Measurements from ENCODE around the gene TBC1D2B.

The TBC1D2B gene

DNA sequence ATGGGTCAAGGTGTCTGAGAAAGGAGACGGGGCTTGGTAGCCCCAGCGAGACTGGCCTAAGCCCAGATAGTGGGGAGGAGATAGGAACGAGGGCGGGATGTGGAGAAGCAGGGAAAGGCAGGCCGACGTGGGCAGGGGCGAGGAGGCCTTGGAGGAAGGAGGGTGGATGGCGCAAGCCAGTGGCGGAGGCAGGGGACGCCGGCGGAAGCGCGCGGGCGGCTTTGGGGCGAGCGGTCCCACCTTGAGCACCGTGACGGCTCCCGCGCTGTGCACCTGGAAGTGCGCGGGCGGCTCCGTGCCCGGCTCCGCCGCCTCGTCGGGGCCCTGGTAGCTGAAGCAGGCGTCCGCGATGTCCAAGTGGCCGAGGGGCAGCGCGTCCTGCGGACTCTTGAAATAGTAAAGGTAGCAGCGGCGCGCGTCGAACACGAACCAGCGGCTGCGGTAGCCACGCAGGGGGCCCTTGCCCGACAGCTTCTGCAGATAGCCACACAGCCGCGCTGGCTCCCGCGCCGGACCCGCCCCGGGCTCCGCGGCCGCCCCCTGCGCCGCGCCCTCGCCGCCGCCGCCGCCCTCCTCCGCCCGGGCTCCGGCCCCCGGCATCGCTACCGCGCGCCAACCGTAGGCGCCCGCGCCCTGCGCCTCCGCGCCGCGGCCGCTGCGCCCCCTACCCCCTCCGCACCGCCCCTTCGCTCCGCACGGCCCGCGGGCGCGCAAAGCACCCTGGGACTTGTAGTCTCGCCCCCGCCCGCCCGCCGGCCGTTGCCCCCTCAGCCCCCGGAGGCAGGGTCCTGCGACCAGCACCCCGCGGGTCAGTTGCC is at the start of gene TBC1D2B:
Gene TBC1D2B (minus strand): TSS at position 659 of the 818 bp plus-strand sequence. CDS start 59 bp downstream, at position 600.
- DNase-seq (ENCODE audit: low read depth in 2 of 2) = peak; percentile 48 to 52

DNA sequence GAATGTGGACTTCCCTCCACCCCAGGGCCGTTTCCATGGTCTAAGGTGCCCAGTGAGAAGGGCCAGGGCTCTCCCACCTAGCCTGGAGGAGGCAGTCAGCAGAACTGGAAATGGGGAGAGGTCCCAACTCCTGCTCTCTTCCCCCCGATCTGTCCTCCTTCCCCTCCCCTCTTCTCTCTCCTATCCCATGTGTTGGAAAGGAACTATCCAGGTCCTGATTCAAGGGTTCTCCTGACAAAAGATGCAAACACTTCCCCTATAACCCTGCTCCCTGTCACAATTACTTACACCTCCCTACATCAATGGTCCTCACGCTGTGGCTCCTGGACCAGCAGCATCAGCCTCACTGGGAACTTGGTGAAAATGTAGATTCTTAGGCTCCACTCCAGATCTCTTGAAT is 47.8 kb upstream of the TBC1D2B start:
- DNase-seq (ENCODE audit: low read depth in 2 of 2) = no peak

DNA sequence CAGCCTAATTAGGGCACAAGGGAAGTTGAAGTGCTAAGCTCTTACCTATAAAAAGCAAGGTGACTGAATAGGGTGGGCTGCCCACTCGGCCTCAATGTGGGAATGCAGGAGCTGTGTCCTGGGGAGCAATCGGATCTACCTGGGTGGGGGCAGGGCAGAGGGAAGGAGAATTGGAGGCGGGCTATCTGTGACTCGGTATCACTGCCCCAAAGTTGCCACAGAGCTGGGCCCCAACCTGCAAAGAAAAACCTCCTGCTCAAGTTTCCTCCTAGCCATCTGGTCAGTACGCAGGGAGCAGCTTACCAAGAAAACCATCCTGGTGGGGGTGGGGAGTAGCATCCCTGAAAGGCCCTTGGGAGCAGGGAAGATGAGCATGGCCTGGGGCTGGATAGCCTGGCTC is 43.0 kb upstream of the TBC1D2B start:
- DNase-seq (ENCODE audit: low read depth in 2 of 2) = no peak

DNA sequence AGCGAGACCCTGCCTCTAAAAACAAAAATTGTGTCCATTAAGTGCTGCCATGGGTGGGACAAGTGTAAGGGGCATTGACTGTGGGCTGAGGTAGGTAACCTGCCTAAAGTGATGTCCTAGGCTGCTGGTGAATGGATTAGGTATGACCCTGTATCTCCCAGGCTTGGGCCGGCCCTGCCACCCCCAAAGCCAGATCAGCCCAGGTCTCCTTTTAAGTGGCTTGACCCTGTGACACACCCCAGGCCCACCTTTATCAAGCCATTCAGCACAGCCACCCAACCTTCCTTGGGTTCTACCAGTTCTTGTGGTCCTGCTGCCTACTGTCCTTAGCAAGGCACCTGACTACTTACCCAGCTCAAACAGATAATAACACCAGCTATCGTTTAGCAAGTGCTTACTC is 35.0 kb upstream of the TBC1D2B start:
- no peak for DNase-seq (ENCODE audit: low read depth in 2 of 2)

DNA sequence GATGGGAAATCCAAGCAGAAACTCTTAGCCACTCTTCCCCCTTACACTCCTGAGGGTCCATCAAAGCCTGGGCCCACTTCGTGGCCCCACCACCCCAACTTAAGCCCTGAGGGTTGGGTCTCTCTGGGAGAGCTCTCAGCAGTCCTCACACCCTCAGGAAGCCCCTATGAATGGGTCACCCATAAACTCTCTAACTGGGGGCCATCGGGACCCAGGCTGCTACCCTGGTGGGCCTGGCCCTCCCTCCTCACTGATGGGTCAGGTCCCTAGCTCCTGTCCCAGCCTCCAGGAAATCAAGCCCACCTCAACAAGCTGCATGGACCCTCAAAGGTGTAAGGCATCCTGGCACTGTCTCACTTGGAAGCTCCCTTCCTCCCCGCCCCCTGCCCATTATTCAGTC is 34.3 kb upstream of the TBC1D2B start:
- no peak for DNase-seq (ENCODE audit: low read depth in 2 of 2)

DNA sequence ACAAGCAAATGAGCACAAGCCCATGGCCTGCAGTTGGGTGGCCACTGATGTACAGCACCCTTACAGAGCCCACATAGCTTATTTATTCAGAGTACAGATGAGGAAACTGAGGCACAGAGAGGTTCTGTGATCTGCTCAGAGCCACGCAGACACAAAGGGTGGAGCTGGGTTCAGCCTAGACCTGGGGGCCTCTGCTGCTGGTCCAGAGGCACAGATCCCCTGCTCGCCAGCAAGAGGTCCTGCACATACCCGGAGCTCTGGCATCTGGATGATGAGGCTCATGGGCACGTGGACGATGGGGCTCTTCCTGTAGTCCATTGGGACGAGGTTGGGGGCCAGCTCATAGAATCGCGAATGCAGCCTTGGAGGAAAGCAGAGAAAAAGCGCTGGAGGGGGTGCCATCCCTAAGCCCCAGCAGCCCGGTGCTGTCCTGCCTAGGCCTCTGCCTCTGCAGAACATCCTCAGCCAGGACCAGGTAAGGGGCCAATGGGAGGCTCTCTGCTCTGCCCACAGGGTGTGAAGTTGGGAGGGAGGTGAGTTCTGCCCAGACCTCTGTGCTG is 33.5 kb upstream of the TBC1D2B start:
- no peak for DNase-seq (ENCODE audit: low read depth in 2 of 2)

DNA sequence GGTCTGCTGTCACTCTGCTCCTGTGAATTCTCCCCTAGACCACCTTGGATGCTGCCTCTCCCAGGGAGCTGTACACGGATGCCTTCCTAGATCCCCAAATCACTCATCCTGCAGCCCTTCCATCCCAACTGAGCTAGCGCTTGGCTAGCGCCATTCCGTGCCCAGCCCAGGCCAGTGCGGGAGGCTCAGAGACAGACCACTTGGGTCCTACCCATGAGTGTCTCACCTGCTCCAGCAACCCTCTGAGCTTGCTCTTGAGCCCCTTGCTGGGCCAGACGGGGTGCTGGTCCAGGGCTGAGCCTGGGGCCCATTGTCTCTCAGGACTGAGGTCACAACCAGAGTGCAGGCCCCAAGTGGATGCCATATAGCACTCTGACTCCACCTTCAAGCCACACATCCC is 32.6 kb upstream of the TBC1D2B start:
- DNase-seq (ENCODE audit: low read depth in 2 of 2) = no peak

DNA sequence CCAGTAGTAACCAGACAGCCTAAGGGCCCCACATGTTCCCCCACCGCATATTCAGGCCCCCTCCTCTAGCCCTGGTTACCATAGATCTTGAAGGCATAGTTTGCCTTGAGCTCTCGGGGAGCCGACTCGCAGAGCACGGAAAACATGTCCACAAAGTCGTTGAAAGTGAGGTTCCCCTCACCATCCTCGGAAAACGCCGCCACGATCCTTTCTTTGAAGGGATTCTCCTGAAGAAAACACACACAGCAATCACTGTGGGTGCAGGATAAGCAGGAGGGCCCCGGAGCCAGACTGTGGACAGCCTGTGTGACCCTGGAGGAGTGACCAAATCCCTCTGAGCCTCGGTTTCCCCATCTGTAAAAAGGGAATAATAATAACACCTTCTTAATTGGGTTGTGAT is 31.6 kb upstream of the TBC1D2B start:
- no peak for DNase-seq (ENCODE audit: low read depth in 2 of 2)

DNA sequence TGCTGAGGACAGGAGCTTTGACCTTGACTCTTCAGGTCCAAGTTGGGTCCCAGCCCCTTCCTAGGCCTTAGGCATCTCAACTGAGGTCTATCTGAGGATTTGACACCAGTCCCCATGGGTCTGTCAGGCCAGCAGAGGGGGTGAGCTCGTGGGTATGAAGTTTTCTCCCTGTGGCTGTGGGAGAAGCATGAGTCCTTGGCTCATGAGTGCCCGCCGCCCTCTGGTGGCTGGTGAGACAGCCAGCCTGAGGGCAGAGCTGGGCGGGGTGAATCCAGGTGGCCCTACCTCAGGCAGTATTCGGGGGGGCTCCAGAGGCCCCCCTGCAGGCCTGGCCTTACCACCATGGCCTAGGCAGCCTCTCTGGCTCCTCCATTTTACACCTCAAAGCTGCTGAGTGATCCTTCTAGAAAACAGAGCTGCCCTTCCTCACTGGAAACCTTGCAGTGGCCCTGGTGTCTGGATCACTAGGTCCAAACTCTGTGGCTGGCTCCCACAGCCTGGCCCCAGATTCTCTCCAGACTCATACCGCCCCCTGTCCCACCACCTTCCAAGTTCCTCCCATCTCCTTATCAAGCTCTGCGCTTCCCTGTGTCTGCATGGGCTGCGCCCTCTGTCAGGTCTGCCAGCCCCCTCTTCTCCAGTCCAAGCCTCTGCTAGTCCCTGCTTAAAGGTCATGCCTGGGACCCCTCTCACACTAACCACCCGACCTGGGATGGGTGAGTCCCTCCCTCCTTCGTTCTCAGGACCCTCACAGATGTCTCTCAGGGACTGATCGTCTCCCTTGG is 31.0 kb upstream of the TBC1D2B start:
- DNase-seq (ENCODE audit: low read depth in 2 of 2) = peak; percentile 66 to 73

DNA sequence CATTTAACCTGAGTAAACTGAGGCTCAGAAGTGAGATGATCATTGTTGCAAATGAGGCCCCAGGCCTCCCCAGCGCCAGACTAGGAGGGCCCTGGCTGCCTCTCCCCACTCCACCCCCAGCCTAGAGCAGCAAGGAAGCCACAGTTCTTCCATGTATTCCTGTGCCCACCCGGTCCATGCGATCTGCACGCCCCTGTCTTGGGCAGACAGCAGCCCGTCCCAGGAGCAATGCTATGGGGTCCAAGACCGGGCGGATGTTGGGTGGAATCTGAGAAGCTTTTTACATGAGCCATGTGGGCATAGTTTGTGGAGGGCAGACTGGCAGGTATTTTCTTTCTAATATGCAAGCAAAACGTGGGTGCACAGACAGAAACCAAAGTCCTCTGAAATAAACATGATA is 30.0 kb upstream of the TBC1D2B start:
- no peak for DNase-seq (ENCODE audit: low read depth in 2 of 2)

DNA sequence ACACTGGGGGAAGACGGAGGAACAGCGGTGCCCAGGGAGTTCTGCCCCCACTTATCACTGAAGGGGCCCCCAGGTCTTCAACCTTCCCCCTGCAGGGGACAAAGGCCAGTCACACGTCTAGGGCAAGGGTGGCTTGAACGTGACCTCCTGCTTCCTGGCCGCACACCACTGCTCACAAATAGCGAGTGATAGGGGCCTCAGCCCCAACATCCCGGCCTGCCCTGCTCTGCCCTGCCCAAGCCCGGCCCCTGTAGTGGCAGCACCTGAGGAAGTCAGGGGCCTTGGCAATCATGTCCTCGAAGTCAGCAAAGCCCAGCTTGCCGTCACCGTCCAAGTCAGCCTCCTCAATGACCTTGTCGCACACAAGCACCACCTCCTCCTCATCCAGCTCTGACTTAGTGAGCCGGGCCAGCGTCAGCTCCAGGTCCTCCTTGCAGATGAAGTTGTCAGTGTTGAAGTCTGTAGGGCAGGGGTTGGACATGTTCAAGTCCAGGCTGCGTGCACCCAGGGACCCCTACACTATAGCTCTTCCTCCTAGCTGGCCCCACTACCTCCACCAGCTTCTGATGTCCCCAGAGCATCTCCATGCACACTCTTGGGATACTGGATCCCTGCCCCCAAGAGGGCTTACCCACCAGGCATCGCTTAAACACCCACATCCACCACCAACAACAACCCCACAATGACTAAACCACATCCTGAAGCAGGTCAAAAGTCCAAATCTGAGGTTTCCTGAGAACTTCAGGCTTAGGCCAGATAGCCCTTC is 28.1 kb upstream of the TBC1D2B start:
- no peak for DNase-seq (ENCODE audit: low read depth in 2 of 2)

DNA sequence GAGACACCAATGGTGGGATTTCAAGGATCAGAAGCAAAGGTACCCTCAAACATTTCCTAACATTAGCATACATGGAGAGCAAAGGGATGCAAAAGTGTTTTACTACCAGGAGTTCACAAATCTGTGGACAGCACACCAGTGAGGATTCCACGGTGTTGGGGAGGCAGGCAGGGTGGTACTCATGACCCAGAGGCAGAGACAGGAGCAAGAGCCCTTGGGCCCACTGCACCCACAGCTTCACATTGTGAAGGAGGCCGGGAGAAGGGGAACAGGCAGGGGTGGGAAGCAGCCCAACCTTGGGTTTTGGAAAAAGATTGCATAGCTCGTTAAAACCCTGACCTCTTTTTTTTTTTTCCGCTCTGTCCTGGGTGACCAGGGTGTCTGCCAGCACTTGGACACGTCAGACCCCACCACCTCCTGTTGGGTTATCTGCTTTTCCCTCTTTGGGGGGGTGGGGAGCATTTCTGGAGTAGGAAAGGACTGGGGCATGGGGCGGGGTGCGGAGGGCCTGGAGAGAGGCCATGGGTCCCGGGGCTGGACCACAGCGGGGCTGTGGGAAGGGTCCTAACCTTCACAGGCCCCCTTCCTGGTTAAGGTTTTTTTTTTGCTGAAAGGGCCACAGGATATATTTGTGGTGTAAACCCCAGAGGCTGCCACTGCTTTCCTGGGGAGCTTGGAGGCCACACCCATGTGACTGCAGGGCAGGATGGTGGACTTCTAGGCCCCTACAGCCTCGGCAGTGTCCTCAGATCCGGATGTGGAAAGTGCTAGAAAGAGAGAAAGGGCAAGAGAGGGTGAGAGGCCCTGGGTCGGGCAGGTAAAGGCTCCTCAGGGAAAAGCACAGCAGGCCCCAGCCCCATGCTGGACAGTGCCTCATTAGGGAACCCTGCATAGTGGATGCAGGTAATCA is 27.3 kb upstream of the TBC1D2B start:
- DNase-seq (ENCODE audit: low read depth in 2 of 2) = no peak

DNA sequence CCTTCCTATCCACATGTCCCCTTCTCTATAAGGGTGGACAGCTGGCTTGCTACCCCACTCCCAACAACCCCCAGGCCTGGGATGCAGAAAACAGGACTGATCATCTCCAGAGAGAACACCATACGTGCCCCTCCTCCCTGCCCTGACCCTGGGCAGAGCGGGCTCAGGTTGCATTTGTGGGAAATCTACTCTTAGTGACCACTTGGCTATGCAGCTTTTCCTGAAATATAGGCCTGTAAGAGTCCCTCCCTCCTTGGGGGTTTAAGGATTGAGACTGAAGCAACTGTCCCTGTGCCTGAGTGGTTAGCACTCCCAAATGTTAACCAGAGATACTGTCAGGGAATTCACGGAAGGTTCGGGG is 26.6 kb upstream of the TBC1D2B start:
- no peak for DNase-seq (ENCODE audit: low read depth in 2 of 2)

DNA sequence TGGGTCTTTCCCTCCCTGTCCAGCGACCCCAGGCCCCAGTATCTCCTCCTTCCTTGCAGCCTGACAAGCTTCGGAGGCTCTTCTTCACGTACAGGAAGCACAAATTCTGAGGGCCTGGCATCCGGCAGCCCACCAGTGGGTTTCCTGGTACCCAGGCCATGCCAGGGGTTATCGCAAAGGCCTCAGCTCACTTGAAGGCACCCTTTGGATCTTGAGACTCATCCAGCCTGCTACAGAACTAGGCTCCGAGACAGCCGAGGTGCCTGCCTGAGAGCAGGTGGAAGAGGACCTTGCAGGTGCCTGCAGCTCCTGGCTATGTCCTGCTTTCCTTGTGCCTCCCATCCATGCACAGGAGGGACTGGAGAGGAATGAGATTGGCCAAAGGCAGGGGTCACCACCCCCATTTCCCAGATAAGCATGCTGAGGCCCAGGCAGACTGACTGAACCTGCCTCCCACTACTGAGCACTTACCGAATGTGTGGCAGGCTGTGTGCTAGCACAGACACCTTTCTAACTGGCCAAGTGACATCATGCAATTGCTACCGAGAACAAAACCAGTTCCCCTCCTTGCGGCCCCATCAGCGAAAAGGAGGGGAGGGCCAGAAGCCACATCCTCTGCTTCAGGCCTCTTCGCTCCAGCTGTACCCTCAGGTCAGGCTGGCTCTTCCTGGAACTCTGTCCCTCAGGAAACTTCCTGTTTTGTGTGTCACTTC is 26.1 kb upstream of the TBC1D2B start:
- peak; percentile 26 to 34 for DNase-seq (ENCODE audit: low read depth in 2 of 2)

DNA sequence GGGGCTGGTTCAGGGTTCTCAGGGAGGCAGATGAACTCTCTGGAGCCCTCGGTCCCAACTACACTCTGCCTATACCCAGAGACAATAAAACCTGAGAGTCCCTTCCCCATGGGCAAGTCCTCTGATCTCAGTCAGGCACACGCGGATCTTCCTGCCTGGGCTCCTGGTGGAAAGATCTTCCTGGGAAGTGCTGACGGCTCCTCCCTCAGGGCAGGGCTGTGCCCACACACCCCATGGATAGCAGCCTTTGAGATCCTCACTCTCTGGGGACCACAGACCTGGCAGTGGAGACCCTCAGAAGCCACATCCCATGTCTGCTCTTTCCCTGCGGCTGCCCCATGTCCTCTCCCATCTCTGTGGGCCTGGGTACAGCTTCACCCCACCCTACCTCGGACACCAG is 25.2 kb upstream of the TBC1D2B start:
- no peak for DNase-seq (ENCODE audit: low read depth in 2 of 2)

DNA sequence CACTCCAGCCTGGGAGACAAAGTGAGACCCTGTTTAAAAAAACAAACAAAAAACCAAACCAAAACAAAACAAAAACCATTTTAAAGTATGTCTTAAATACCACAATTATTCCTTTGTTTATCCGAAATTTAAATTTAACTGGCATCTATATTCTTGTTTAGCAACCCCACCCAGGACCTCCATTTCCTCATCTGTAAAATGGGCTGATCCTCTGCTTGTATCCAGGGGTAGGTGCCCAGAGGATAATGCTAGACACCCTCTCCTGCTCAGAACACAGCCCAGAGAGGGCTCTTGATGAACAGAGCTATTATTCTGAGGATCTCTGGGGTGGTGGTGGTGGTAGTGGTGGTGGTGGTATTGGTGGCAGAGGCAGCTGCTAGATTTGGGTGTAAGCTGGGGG is 24.7 kb upstream of the TBC1D2B start:
- no peak for DNase-seq (ENCODE audit: low read depth in 2 of 2)

DNA sequence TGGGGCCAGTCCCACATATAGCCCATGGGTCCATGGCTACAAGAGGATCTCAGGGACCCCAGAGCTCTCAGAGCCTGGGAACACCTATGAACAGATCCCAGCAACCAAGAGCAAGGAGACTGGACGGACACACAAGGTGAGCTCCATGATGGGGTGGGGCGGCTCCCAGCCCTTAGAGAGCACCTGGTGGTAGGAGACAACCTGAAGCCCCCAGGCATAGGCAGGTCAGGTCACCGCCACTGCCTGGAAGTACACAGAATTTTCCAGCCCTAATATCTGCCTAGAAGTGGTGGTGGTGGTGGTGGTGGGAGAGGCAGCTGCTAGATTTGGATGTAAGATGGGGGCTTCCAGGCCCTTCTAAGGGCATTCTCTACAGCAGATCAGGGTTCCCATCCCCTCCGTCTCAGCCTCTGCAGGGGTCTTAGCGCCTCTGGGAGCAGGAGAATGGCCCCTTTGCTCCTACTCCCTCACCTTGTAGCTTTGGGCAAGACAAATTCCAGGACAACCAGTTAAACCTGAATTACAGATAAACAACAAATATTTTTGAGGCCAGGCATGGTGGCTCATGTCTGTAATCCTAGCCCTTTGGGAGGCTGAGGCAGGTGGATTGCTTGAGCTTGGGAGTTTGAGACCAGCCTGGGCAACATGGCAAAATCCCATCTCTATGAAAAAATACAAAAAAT is 24.1 kb upstream of the TBC1D2B start:
- DNase-seq (ENCODE audit: low read depth in 2 of 2) = no peak

DNA sequence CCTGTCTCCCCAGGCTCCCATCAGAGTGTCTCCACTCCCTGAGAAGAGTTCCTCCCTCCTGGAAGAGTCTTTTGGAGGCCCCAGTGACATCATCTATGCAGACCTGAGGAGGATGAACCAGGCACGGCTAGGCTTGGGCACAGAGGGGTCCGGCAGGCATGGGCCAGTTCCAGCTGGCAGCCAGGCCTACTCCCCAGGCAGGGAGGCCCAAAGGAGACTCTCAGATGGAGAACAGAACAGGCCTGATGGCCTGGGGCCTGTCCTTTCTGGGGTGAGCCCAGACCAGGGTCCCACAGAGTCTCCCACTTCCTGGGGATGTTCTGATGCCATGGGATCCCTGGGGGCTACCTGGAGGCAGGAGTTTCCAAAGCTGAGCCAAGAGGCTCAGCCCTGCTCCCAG is 23.4 kb upstream of the TBC1D2B start:
- DNase-seq (ENCODE audit: low read depth in 2 of 2) = no peak

DNA sequence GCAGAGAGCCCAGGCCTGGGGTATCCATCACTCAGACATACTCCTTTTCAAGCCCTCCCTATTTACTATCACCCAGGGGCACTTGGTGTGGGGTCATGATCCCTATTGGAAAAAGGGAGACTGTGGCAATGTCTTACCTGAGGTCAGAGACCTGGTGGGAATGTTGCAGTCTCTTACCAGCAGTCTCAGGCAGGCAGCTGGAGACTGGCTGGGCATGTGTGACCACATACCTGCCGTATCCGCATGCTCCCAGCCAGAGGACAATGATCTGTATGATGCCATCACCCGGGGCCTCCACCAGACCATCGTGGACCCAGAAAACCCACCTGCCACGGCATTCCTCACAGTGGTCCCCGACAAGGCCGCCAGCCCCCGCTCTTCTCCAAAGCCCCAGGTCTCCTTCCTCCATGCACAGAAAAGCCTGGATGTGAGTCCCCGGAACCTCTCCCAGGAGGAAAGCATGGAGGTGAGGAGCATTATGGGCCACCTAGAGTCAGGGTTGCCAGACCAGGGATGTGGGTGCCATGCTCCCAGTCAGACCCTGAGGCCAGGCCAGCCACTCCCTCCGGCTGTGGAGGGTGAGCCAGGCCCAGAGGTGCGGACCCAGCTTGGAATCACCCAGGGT is 20.7 kb upstream of the TBC1D2B start:
- no peak for DNase-seq (ENCODE audit: low read depth in 2 of 2)
